ENCODE measurements around the gene SLC13A2. TPM values are rescaled to one million over a fixed set of nuclear protein-coding genes. Genes with fewer than 3 reads are reported as not detected.

SLC13A2 gene
- total RNA-seq, 1 donor from 2014 or later: 0.87 TPM

DNA sequence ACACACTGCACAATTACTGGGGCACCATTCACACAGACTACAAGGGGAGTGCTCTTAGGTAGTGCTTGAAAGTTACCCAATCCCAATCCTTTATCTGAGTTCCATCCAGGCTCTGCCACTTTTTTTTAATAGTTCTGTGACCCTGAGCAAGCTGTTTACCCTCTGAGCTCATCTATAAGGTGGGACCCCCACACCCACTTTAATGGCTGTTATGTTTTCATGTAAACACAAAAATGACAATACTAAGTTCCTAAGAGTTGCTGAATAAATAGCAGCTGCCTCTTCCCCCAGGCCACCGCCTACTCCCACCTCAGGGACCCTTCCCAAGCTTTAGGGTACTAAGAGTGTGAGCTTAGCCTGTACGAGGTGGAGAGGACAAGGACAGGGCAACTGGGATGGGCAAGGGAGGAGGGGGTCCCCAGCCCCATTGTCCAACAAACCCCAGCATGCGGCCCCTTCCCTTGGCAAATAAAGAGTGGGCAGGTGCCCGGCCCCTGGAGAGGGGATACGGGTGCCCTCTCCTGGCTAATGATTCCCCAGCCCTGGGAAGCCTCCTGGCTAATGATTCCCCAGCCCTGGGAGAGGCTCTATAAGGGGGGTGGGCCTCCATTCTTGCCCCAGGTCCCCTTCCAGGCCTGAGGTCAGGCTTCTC, 14.6 kb downstream of the SLC13A2 start:
- H3K27me3 ChIP-seq: no peaks in the 10 kb centered on the region
- H3K4me3 ChIP-seq: no peak overlapping the region
- no peak for DNase-seq
- TF ChIP-seq, protein P1, sequence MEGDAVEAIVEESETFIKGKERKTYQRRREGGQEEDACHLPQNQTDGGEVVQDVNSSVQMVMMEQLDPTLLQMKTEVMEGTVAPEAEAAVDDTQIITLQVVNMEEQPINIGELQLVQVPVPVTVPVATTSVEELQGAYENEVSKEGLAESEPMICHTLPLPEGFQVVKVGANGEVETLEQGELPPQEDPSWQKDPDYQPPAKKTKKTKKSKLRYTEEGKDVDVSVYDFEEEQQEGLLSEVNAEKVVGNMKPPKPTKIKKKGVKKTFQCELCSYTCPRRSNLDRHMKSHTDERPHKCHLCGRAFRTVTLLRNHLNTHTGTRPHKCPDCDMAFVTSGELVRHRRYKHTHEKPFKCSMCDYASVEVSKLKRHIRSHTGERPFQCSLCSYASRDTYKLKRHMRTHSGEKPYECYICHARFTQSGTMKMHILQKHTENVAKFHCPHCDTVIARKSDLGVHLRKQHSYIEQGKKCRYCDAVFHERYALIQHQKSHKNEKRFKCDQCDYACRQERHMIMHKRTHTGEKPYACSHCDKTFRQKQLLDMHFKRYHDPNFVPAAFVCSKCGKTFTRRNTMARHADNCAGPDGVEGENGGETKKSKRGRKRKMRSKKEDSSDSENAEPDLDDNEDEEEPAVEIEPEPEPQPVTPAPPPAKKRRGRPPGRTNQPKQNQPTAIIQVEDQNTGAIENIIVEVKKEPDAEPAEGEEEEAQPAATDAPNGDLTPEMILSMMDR (IDR thresholded peaks at IDR 0.05): no peak
- H3K27ac ChIP-seq: no peak overlapping the region
- no peaks in the 10 kb centered on the region for H3K4me1 ChIP-seq
- peak; percentile 27 for ATAC-seq
- intact Hi-C loops (cut with DNase I): no loop called here
- H3K9me3 ChIP-seq: no peaks in the 10 kb centered on the region
- H3K36me3 ChIP-seq: no peaks in the 10 kb centered on the region

DNA sequence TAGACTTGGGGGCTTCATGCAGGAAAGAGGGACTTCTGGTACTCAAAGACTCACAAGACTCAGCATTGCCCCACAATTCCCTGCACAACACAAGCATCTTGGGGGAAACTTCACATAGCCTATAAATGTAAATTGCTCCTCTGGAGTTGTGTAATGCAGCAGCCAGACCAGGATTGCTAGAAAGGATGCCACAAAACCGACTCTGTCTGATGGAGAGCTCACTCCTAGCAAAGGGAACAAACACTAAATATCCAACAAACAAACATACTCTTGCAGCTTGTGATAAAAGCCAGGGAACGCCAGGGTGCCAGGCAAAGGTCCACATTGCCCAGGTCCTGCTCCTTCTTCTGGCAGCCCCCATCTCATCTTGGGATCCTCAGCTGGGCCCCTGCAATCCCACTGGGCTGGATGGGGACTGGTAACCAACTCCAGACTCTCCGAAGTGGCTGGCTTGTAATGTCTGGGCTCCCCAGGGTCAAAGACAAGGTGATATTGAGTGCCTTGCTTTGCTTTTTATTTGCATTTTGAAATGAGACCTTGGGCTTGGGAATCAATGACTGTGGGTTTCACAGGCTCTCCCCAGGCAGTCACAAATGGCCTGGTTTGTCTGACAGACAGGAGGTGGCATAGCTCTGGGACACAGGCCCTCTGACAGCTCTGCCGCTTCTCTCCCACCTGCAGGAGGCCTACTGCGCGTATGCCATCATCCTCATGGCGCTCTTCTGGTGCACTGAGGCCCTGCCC, 15.3 kb downstream of the SLC13A2 start:
- intact Hi-C loops (cut with DNase I): no loop called here
- Histone ChIP-seq H3K27me3 (no peaks in the 10 kb centered on the region), H3K4me1 (no peaks in the 10 kb centered on the region), H3K4me3 (no peak overlapping the region), H3K9me3 (no peaks in the 10 kb centered on the region), H3K36me3 (no peaks in the 10 kb centered on the region), H3K27ac (no peak overlapping the region)
- TF ChIP-seq, protein P1 (IDR thresholded peaks at IDR 0.05): no peak
- DNase-seq (no peak), ATAC-seq (no peak)

DNA sequence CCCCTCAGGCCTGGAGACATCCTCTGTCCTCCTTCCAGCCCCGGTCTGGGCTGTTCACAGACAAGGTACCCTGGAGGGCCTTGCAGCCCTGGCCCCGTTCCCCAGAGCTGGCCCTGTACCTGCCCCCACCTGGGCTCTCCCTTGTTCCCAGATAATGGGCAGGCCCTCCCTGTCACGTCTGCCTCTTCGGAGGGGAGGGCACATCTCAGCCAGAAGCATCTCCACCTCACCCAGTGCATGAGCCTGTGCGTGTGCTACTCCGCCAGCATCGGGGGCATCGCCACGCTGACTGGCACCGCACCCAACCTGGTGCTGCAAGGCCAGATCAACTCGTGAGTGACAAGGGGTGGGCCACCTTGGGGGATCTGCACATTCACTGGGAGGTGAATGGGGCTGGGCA, 17.8 kb downstream of the SLC13A2 start:
- Histone ChIP-seq H3K4me1 (no peaks in the 10 kb centered on the region), H3K27me3 (no peaks in the 10 kb centered on the region), H3K36me3 (no peaks in the 10 kb centered on the region), H3K9me3 (no peaks in the 10 kb centered on the region), H3K4me3 (no peak overlapping the region), H3K27ac (no peak overlapping the region)
- ATAC-seq (no peak), DNase-seq (no peak)
- TF ChIP-seq, protein P1 (IDR thresholded peaks at IDR 0.05): no peak
- intact Hi-C loops (cut with DNase I): no loop called here

DNA sequence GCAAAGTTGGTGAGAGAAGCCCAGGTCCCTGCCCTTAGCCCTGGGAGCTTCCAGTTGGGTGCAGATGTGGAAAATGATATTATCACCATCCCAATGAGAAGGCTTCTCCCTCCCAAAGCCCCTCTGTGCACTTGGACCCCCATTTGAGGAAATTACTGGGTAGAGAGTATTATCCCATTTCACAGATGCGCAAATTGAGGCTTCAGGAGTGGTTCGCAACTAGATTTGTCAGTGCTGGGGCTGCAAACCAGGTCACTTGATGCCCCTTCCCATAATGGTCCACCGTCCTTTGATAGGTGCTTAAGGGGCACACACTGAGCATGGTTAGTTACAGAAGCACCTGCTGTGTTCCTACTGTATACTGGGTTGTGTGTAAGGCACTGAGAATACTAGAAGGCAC, 18.4 kb downstream of the SLC13A2 start:
- Histone ChIP-seq H3K4me3 (no peak overlapping the region), H3K9me3 (no peaks in the 10 kb centered on the region), H3K27me3 (no peaks in the 10 kb centered on the region), H3K4me1 (no peaks in the 10 kb centered on the region), H3K27ac (no peak overlapping the region), H3K36me3 (no peaks in the 10 kb centered on the region)
- intact Hi-C loops (cut with DNase I): no loop called here
- TF ChIP-seq, protein P1 (IDR thresholded peaks at IDR 0.05): no peak
- no peak for ATAC-seq
- DNase-seq: no peak

DNA sequence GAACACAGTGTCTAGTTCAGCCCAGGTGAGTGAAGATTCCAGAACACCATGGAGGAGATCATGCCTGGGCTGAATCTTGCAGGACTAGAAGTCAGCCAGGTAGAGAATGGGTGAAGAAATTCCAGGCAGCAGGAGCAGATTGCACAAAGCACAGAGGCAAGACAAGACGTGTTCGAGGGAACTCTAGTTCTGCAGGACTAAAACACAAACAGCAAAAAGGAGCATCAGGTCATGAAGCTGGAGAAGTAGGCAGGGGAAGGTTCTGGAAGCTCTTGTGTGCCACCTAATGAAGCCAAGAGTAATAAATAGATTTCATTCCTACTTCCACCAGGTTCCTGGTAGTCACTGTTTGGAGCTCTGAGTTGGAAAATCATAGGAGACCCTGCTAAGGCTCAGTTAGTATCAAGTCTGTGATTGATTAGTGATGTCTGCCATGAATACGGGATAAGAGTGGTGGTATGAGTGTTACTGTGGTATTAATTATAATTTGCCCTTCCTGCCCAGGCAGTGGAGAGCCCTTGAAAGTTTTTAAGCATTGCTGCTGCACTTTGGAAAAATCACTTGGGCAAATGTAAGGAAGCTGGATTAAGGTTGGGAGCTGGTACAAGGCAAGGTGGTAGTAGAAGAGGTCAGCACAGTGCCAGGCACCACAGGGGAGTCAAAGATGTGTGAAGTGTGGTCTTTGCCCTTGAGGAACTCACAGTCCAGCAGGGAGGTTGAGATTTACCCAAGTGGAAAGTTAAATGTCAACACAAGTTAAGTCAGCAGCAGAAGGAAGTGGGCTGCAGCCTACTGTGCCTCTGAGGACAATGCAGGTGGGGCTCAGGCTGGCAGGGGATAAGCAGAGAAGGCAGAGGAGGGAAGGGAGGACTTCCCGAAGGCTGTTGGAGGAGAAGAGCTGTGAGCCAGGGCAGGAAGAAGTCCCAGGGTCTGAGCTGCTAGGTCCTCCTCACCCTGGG, 19.2 kb downstream of the SLC13A2 start:
- Histone ChIP-seq H3K4me1 (no peaks in the 10 kb centered on the region), H3K36me3 (no peaks in the 10 kb centered on the region), H3K4me3 (no peak overlapping the region), H3K27ac (no peak overlapping the region), H3K9me3 (no peaks in the 10 kb centered on the region), H3K27me3 (no peaks in the 10 kb centered on the region)
- intact Hi-C loops (cut with DNase I): no loop called here
- ATAC-seq (no peak), DNase-seq (no peak)
- TF ChIP-seq, protein P1 (IDR thresholded peaks at IDR 0.05): no peak

Data from upper lobe of right lung (tissue), 1 donor.